ENCODE measurements around the gene PCNX3.

The PCNX3 gene

DNA sequence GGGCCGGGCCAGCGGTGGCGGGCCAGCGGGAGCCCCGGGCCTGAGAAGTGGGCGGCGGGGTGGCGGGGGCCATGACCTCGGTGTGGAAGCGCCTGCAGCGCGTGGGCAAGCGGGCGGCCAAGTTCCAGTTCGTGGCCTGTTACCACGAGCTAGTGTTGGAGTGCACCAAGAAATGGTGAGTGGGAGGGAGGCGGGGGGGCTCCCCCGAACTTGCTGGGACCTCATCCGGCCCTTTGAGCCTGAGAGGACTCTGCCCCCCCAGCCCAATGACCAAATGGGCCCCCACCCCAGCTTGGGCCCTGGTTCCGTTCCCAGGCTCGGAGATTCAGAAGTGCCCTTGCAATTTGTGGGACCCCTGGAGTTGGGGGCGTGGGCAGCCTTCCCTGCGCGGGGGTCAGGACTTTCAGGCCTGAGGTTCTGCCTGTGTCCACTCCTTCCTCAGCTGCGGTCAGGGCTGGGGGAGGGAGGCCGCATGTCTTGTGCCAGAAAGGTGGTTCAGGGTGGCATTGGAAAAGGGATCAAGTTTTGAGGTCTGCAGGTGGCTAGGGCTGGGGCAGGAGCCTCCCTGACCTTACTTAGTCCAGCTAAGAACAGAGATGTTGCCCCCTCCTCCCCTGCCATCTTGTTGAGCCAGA lies 39.2 kb upstream of the PCNX3 start:
- TF ChIP-seq, protein P1, sequence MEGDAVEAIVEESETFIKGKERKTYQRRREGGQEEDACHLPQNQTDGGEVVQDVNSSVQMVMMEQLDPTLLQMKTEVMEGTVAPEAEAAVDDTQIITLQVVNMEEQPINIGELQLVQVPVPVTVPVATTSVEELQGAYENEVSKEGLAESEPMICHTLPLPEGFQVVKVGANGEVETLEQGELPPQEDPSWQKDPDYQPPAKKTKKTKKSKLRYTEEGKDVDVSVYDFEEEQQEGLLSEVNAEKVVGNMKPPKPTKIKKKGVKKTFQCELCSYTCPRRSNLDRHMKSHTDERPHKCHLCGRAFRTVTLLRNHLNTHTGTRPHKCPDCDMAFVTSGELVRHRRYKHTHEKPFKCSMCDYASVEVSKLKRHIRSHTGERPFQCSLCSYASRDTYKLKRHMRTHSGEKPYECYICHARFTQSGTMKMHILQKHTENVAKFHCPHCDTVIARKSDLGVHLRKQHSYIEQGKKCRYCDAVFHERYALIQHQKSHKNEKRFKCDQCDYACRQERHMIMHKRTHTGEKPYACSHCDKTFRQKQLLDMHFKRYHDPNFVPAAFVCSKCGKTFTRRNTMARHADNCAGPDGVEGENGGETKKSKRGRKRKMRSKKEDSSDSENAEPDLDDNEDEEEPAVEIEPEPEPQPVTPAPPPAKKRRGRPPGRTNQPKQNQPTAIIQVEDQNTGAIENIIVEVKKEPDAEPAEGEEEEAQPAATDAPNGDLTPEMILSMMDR (IDR thresholded peaks at IDR 0.05; ENCODE audit: low read depth, low read length): no peak
- peak overlapping the region; percentile 56 to 74 for H3K4me3 ChIP-seq (replicated peaks in 1 of 2; ENCODE audit: low read depth in 2 of 2, low read length in 2 of 2)
- no peak for DNase-seq (ENCODE audit: low read depth in 2 of 2)

DNA sequence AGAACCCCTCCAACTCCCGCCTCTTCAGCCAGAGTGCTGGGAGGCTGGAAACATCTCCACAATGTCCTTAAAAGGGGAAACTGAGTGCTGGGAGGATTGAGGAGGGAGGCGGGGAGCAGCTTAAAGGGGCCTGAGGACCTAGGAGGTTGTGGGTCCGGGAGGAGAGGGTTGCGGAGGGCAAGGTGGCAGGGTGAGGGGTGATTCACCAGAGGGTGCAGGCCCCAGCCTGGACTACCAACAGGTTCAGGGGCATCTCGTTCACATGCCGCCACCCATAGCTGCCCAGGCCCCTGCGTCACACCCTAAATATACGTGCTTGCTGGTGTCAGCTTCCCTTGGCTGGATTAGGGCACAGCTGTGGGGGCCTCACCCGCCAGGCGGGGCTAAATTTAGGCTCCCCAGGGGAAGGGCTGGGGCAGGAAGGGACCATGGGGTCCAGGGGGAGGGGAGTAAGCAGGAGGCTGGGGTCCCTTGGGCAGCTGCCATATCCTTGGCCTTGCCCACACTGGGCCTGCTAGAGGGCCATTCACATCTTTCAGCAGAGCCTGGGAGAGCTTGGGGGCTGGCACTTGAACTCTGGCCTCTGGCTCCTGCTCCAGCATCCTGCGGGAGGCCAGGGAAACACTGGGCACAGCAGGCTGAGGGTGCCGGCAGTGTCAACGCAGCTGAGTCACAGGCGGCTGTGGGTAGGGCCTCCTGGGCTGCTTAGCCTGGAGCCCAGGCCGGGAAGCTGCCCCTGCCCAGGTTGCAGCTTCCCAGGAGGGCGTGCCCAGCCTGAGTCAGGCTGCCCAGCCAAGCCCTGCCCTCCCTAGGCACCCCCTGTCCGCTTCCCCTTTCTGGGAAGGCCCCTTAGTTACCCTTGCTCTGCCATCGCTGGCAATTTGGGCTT lies 38.5 kb upstream of the PCNX3 start:
- peak; percentile 64 to 70 for DNase-seq (ENCODE audit: low read depth in 2 of 2)
- H3K4me3 ChIP-seq (replicated peaks in 1 of 2; ENCODE audit: low read depth in 2 of 2, low read length in 2 of 2): peak overlapping the region; percentile 56 to 74
- TF ChIP-seq, protein P1 (IDR thresholded peaks at IDR 0.05; ENCODE audit: low read depth, low read length): no peak

DNA sequence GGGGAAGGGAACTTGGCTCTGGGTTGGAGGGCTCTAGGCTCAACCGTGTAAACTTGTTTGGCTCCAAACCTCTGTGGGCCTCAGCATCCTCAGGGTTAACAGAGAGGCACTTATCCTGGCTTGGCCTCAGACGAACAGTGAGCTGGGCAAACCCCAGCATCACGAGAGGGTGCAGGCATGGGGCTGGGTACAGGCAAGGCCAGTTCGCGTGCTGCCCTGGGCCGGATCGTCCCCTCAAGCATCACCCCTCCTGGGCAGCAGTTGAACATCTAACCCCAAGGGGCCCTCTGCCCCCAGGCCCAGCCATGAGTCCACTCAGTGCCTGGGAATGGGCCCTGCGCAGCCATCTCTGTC lies 37.8 kb upstream of the PCNX3 start:
- peak overlapping the region; percentile 56 to 74 for H3K4me3 ChIP-seq (replicated peaks in 1 of 2; ENCODE audit: low read depth in 2 of 2, low read length in 2 of 2)
- TF ChIP-seq, protein P1 (IDR thresholded peaks at IDR 0.05; ENCODE audit: low read depth, low read length): no peak
- DNase-seq (ENCODE audit: low read depth in 2 of 2): no peak

DNA sequence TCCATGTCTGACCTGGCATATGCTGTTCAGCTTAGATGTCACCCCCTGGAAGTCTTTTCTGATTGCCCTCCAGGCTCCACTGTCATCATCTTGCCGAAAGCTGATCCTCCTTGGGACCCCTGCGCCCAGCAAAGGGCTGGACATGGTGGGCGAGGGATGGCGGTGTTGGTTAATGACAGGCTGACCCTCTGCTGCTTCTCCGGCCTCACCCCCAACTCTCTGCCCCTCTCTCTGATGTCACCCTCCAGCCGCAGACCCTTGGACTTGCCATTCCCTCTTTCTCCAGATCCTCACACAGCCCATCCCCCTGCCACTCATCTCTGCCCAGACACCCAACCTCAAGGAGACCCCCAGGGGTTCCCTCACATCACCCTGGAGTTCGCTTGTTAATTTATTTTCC lies 37.4 kb upstream of the PCNX3 start:
- peak overlapping the region in 1 of 2 donors; percentile 56 for H3K4me3 ChIP-seq (replicated peaks in 1 of 2; ENCODE audit: low read depth in 2 of 2, low read length in 2 of 2)
- TF ChIP-seq, protein P1 (IDR thresholded peaks at IDR 0.05; ENCODE audit: low read depth, low read length): no peak
- DNase-seq (ENCODE audit: low read depth in 2 of 2): no peak

DNA sequence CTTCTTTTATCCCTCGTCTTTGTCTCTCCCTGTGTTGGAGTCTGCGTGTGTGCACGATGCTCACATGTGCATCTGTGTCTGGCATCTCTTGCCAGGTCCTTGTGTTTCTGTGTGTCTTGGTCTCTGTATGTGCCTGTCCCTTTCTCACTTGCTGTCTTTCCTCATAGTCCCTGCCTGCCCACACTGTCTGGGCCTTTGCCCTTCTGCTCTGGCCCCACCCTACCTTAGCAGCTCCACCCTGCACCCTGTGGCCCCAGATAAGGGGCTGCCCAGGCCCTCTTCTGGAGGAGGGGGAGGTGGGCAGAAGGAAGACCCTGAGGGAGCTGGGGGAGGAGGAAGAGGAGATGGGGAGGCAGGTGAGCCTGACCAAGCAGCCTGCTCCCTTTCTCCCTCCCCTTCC lies 36.9 kb upstream of the PCNX3 start:
- H3K4me3 ChIP-seq (replicated peaks in 1 of 2; ENCODE audit: low read depth in 2 of 2, low read length in 2 of 2): no peak overlapping the region
- TF ChIP-seq, protein P1 (IDR thresholded peaks at IDR 0.05; ENCODE audit: low read depth, low read length): no peak
- no peak for DNase-seq (ENCODE audit: low read depth in 2 of 2)

DNA sequence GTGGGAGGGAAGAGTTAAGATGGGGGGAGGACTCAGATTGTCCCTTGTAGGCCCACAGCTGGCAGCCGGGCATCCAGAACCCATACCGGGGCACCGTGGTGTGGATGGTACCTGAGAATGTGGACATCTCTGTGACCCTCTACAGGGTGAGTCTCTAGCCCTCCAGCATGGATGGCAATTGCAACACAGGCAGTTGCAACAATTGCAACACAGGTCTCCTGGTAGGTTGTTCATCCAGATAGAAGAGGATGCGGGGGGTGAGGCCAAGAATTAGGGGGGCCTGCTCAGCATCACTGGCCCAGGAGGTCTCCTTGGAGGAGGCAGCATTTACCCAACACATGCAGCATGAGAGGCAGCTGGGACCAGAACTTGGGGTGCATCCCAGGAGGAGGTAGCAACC lies 36.3 kb upstream of the PCNX3 start:
- H3K4me3 ChIP-seq (replicated peaks in 1 of 2; ENCODE audit: low read depth in 2 of 2, low read length in 2 of 2): no peak overlapping the region
- no peak for DNase-seq (ENCODE audit: low read depth in 2 of 2)
- TF ChIP-seq, protein P1 (IDR thresholded peaks at IDR 0.05; ENCODE audit: low read depth, low read length): no peak
